CD14-positive monocyte (primary cell): Measurements from ENCODE around the gene EEF1AKMT2. TPM values are rescaled to one million over a fixed set of nuclear protein-coding genes. Genes with fewer than 3 reads are reported as not detected.

Experiments
- DNase-seq, 3 donors: peaks; one replicate each; pipeline ENCODE4 v3.0.0-alpha.2; 2011 to 2022
- H2AFZ ChIP-seq: 2 replicates; pipeline ENCODE4 v1.6.0; 2012; ENCODE audit warnings: mild to moderate bottlenecking, low read depth, low read length, inconsistent platforms; ENCODE audit not compliant: insufficient read depth, poor library complexity, severe bottlenecking
- H3K27ac ChIP-seq, 2 donors: 1 replicate in 1 of 2; 2 replicates in 1 of 2; pipeline ENCODE4 v1.5.1; 2012 to 2013; ENCODE audit warnings: low read length in 2 of 2, control low read depth in 1 of 2, inconsistent platforms in 1 of 2, low read depth in 1 of 2, mild to moderate bottlenecking in 1 of 2
- H3K27me3 ChIP-seq, 2 donors: one replicate each; pipeline versions ENCODE4 v1.6.0 to v1.6.1; 2011 to 2013; ENCODE audit warnings: low read length in 2 of 2; ENCODE audit not compliant: control insufficient read depth in 2 of 2, insufficient read depth in 2 of 2
- H3K36me3 ChIP-seq, 2 donors: replicated peaks in 1 of 2; 1 replicate in 1 of 2; 2 replicates in 1 of 2; pipeline versions ENCODE4 v1.5.1 to v1.6.1; 2012 to 2013; ENCODE audit warnings: low read length in 2 of 2, control low read depth in 1 of 2, inconsistent platforms in 1 of 2, mild to moderate bottlenecking in 1 of 2; ENCODE audit not compliant: insufficient read depth in 2 of 2, control insufficient read depth in 1 of 2
- H3K4me1 ChIP-seq, 2 donors: 1 replicate in 1 of 2; 2 replicates in 1 of 2; pipeline versions ENCODE4 v1.5.1 to v1.6.1; 2012 to 2013; ENCODE audit warnings: low read length in 2 of 2, control low read depth in 1 of 2, inconsistent platforms in 1 of 2, mild to moderate bottlenecking in 1 of 2, moderate library complexity in 1 of 2; ENCODE audit not compliant: insufficient read depth in 2 of 2, control insufficient read depth in 1 of 2
- H3K4me2 ChIP-seq: replicated peaks from 2 replicates; pipeline ENCODE3; 2012; ENCODE audit warnings: low read length, moderate library complexity, mild to moderate bottlenecking; ENCODE audit not compliant: poor library complexity, severe bottlenecking; ENCODE audit errors: extremely low read depth
- H3K4me3 ChIP-seq, 3 experiments: fragments of 200-600 bp in 1 of 3; sonication (generic) in 1 of 3; replicated peaks in 1 of 3; 1 replicate in 2 of 3; 2 replicates in 1 of 3; pipeline ENCODE4 v1.5.1; 2011 to 2013; ENCODE audit warnings: low read length in 3 of 3, mild to moderate bottlenecking in 3 of 3, control low read depth in 2 of 3, low read depth in 2 of 3, inconsistent platforms in 1 of 3, moderate library complexity in 1 of 3
- H3K79me2 ChIP-seq: 2 replicates; pipeline ENCODE4 v1.6.0; 2012; ENCODE audit warnings: mild to moderate bottlenecking, control low read depth, inconsistent platforms, low read length, moderate library complexity; ENCODE audit not compliant: insufficient read depth
- H3K9ac ChIP-seq: 2 replicates; pipeline ENCODE4 v1.6.0; 2017; ENCODE audit warnings: low read length, mild to moderate bottlenecking; ENCODE audit not compliant: insufficient read depth, poor library complexity, severe bottlenecking
- H3K9me3 ChIP-seq, 2 donors: replicated peaks in 1 of 2; 1 replicate in 1 of 2; 2 replicates in 1 of 2; pipeline versions ENCODE4 v1.5.1 to v1.6.1; 2012 to 2013; ENCODE audit warnings: low read length in 2 of 2, control low read depth in 1 of 2; ENCODE audit not compliant: control insufficient read depth in 1 of 2, insufficient read depth in 1 of 2
- H4K20me1 ChIP-seq: 2 replicates; pipeline ENCODE4 v1.6.0; 2012; ENCODE audit warnings: mild to moderate bottlenecking, low read length, control low read depth, moderate library complexity; ENCODE audit not compliant: insufficient read depth
- H3K27ac Mint-ChIP-seq, 7 donors: one replicate each; pipeline ENCODE4 v1.8.0; 2020; ENCODE audit warnings: mild to moderate bottlenecking in 7 of 7, mixed read lengths in 7 of 7, moderate library complexity in 6 of 7, inconsistent platforms in 2 of 7
- H3K27me3 Mint-ChIP-seq, 3 donors: one replicate each; pipeline ENCODE4 v1.8.0; 2021 to 2022; ENCODE audit warnings: low read depth in 3 of 3, mild to moderate bottlenecking in 3 of 3, mixed read lengths in 3 of 3, moderate library complexity in 3 of 3, inconsistent platforms in 1 of 3
- H3K36me3 Mint-ChIP-seq, 2 donors: one replicate each; pipeline ENCODE4 v1.8.0; 2020; ENCODE audit warnings: mixed read lengths in 2 of 2, inconsistent platforms in 1 of 2, mild to moderate bottlenecking in 1 of 2
- H3K4me1 Mint-ChIP-seq: one replicate; pipeline ENCODE4 v1.8.0; 2020; ENCODE audit warnings: mild to moderate bottlenecking, mixed read lengths
- H3K4me3 Mint-ChIP-seq, 2 donors: one replicate each; pipeline ENCODE4 v1.8.0; 2020; ENCODE audit warnings: mild to moderate bottlenecking in 2 of 2, mixed read lengths in 2 of 2, moderate library complexity in 1 of 2
- H3K9me3 Mint-ChIP-seq, 7 donors: one replicate each; pipeline ENCODE4 v1.8.0; 2020 to 2022; ENCODE audit warnings: mixed read lengths in 7 of 7, mild to moderate bottlenecking in 6 of 7, moderate library complexity in 6 of 7, inconsistent platforms in 2 of 7
- CTCF ChIP-seq: fragments of 200-600 bp; IDR thresholded peaks from one replicate; pipeline ENCODE4 v1.8.0; 2022; ENCODE audit warnings: antibody characterized with exemption, mild to moderate bottlenecking
- WGBS: methylation state at CpG from one replicate; pipeline ENCODE4 v1.1.5; 2013; ENCODE audit warnings: missing lambda C conversion rate; ENCODE audit not compliant: insufficient coverage; 5-methylcytosine and 5-hydroxymethylcytosine counted together
- intact Hi-C, 2 donors: fragments of 100-400 bp; cut with micrococcal nuclease; formaldehyde crosslinking; loops; one replicate each; pipeline versions ENCODE4 v1.15.0 to v1.15.1; 2023
- polyA plus RNA-seq, 3 donors: library from polyadenylated mRNA; depleted of rRNA in 1 of 3; unstranded in 2 of 3; stranded (reverse) in 1 of 3; fragments of 300-500 nt in 2 of 3; fragments of >200 nt in 1 of 3; fragmentation: Illumina TruSeq in 2 of 3; gene quantifications; 1 replicate in 2 of 3; 2 replicates in 1 of 3; pipeline ENCODE4 v1.2.3, GENCODE V29; 2012 to 2021

EEF1AKMT2 gene
- polyA plus RNA-seq, 3 donors = 7.6 to 13.6 (median 8.2) TPM

GRCh38 chr10:124744102-124745050 lies 47.3 kb downstream of the EEF1AKMT2 start, which contains the start of gene FAM53B:
Gene FAM53B (minus strand): TSS chr10:124744378. CDS start chr10:124706713, 37,665 bp downstream.
- H3K4me3 Mint-ChIP-seq = peak within 1 kb of the TSS; percentile 99 to 100
- H3K27ac Mint-ChIP-seq = peak within 1 kb of the TSS; percentile 89 to 98 (median 95)
- Histone ChIP-seq H3K4me3 (peak within 1 kb of the TSS; percentile 83 to 89 (median 86)), H3K9ac (peak within 1 kb of the TSS; percentile 85), H3K27me3 (no peaks in the 10 kb centered on the region), H3K9me3 (no peaks in the 10 kb centered on the region), H3K4me1 (peaks cover 34 to 44% of the 10 kb centered on the region in 2 donors), H3K79me2 (peaks cover 39% of the 10 kb centered on the region), H3K4me2 (peak within 1 kb of the TSS; percentile 93), H3K36me3 (peaks cover 0 to 15% of the 10 kb centered on the region in 2 donors), H4K20me1 (peaks cover 38% of the 10 kb centered on the region), H2AFZ (peak within 1 kb of the TSS; percentile 57), H3K27ac (peak within 1 kb of the TSS; percentile 62 to 83)
- under 1% methylated on average over 82 of the region's 100 CpGs for WGBS
- intact Hi-C loops = loop anchor here (1.0 to 5.0 kb wide), 6 partner anchors 37 to 214 kb away; no protein-coding TSS in a partner anchor
- no peaks in the 10 kb centered on the region for H3K9me3 Mint-ChIP-seq
- peaks cover 20 to 22% of the 10 kb centered on the region in 2 donors for H3K36me3 Mint-ChIP-seq
- DNase-seq = peak; percentile 68 to 79 (median 78)
- H3K4me1 Mint-ChIP-seq = peaks cover 44% of the 10 kb centered on the region
- TF ChIP-seq CTCF = no peak
- peaks cover 2% of the 10 kb centered on the region in 3 donors for H3K27me3 Mint-ChIP-seq
